Measurements from ENCODE around the gene GMCL1. TPM values are rescaled to one million over a fixed set of nuclear protein-coding genes. Genes with fewer than 3 reads are reported as not detected.

Gene GMCL1
- total RNA-seq, 1 experiment from 2014 or later: 13.2 TPM

DNA sequence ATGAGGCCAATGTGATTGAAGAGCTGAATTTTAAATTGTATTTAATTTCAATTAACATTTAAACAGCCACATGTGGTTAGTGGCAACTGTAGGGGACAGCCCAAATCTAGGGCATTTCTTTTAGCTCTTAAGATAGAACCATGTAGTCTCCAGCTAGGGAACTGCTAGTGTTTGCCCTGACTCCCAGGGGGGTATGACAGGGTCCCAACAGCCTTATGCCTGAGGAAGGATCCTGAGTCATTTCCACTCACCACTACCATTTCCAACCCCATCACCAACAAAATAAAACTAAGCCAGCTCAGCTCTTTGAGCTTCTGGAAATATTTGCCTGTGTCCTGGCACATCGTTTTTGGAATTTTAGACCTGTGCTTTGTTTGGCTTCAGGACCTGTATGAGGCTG, 13.7 kb upstream of the GMCL1 start:
- POLR2A ChIA-PET: no interaction called here
- intact Hi-C loops (cut with micrococcal nuclease; ENCODE audit: unreplicated experiment): loop anchor here (10.0 kb wide), 1 partner anchor 251 kb away; no protein-coding TSS in a partner anchor
- no peak for DNase-seq (ENCODE audit: low read depth, low spot score)

DNA sequence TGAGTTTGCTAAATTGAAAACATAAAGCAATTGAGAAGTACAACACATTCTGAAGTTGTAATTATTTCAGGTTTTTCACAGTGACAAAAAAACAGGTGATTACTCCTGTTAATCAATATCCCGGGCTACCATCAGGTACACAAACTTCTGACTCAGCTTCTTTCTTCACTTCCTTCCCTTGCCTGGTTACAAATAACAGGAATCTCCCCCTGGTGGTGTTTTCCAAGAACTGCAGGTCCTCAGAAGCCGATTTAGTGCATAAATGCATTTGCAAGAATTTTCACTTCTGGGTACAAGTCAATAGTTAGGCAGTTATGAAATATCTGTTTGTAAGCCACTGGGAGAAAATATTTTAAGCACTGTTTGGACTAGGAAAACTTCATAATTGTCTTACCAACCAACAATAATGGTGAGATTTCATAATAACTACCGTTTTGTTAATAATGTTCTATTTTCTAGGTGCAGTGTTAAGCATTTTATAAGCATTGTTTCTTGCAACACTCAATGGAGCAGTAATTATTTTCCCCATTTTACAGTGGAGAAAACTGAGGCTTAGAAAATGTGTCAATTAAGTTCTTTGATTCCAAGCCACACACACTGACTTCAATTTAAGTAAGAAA, 12.4 kb upstream of the GMCL1 start:
- intact Hi-C loops (cut with micrococcal nuclease; ENCODE audit: unreplicated experiment) (loop anchor here (1.0 to 10.0 kb wide), 2 partner anchors 93 to 252 kb away; no protein-coding TSS in a partner anchor), in situ Hi-C loops (cut with HindIII; ENCODE audit: low pct_unique_long_range_greater_than_20kb, low sequenced_read_pairs) (no loop called here)
- Histone ChIP-seq H3K4me3 (ENCODE audit: low read depth in 2 of 2, low read length in 2 of 2) (no peak overlapping the region), H3K4me1 (ENCODE audit: control insufficient read depth, insufficient read depth, low read length) (no peaks in the 10 kb centered on the region), H3K36me3 (ENCODE audit: control insufficient read depth, insufficient read depth, low read length) (peaks cover 7% of the 10 kb centered on the region; the same call in 1 of the 2 replicates), H3K9me3 (ENCODE audit: control insufficient read depth, insufficient read depth, low read depth, low read length) (no peaks in the 10 kb centered on the region), H3K27ac (ENCODE audit: low read length) (no peak overlapping the region), H3K27me3 (ENCODE audit: control insufficient read depth, insufficient read depth, low read length) (no peaks in the 10 kb centered on the region)
- ChIA-PET CTCF (interaction anchor here (0.6 to 5.8 kb wide), 3 partner anchors 73 to 92 kb away, joined by 3 to 89 read pairs (median 4); no protein-coding TSS in a partner anchor), POLR2A (no interaction called here)
- DNase-seq (ENCODE audit: low read depth, low spot score) (peak; percentile 75), ATAC-seq (peak; percentile 85; the same call in 1 of the 2 replicates)
- BruUV-seq (replicated peaks): no TSS peak
- no peak for TF ChIP-seq POLR2AphosphoS5 (IDR thresholded peaks at IDR 0.05; ENCODE audit: low read depth, low read length)
- TF ChIP-seq, protein P1, sequence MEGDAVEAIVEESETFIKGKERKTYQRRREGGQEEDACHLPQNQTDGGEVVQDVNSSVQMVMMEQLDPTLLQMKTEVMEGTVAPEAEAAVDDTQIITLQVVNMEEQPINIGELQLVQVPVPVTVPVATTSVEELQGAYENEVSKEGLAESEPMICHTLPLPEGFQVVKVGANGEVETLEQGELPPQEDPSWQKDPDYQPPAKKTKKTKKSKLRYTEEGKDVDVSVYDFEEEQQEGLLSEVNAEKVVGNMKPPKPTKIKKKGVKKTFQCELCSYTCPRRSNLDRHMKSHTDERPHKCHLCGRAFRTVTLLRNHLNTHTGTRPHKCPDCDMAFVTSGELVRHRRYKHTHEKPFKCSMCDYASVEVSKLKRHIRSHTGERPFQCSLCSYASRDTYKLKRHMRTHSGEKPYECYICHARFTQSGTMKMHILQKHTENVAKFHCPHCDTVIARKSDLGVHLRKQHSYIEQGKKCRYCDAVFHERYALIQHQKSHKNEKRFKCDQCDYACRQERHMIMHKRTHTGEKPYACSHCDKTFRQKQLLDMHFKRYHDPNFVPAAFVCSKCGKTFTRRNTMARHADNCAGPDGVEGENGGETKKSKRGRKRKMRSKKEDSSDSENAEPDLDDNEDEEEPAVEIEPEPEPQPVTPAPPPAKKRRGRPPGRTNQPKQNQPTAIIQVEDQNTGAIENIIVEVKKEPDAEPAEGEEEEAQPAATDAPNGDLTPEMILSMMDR (IDR thresholded peaks at IDR 0.05): peak; percentile 81; the same call in 1 of the 2 replicates
- TF ChIP-seq TCF7L2 (IDR thresholded peaks at IDR 0.05; ENCODE audit: low read depth, low read length): no peak

More for the DNA sequence above, 13.7 kb upstream of the GMCL1 start:
- BruUV-seq (replicated peaks): no TSS peak
- no peak for ATAC-seq
- peaks cover 9% of the 10 kb centered on the region; the same call in 1 of the 2 replicates for H3K36me3 ChIP-seq (ENCODE audit: control insufficient read depth, insufficient read depth, low read length)
- no peak overlapping the region for H3K27ac ChIP-seq (ENCODE audit: low read length)
- H3K4me1 ChIP-seq (ENCODE audit: control insufficient read depth, insufficient read depth, low read length): no peaks in the 10 kb centered on the region
- H3K27me3 ChIP-seq (ENCODE audit: control insufficient read depth, insufficient read depth, low read length): no peaks in the 10 kb centered on the region
- H3K4me3 ChIP-seq (ENCODE audit: low read depth in 2 of 2, low read length in 2 of 2): no peak overlapping the region
- in situ Hi-C loops (cut with HindIII; ENCODE audit: low pct_unique_long_range_greater_than_20kb, low sequenced_read_pairs): no loop called here
- TF ChIP-seq, protein P2, sequence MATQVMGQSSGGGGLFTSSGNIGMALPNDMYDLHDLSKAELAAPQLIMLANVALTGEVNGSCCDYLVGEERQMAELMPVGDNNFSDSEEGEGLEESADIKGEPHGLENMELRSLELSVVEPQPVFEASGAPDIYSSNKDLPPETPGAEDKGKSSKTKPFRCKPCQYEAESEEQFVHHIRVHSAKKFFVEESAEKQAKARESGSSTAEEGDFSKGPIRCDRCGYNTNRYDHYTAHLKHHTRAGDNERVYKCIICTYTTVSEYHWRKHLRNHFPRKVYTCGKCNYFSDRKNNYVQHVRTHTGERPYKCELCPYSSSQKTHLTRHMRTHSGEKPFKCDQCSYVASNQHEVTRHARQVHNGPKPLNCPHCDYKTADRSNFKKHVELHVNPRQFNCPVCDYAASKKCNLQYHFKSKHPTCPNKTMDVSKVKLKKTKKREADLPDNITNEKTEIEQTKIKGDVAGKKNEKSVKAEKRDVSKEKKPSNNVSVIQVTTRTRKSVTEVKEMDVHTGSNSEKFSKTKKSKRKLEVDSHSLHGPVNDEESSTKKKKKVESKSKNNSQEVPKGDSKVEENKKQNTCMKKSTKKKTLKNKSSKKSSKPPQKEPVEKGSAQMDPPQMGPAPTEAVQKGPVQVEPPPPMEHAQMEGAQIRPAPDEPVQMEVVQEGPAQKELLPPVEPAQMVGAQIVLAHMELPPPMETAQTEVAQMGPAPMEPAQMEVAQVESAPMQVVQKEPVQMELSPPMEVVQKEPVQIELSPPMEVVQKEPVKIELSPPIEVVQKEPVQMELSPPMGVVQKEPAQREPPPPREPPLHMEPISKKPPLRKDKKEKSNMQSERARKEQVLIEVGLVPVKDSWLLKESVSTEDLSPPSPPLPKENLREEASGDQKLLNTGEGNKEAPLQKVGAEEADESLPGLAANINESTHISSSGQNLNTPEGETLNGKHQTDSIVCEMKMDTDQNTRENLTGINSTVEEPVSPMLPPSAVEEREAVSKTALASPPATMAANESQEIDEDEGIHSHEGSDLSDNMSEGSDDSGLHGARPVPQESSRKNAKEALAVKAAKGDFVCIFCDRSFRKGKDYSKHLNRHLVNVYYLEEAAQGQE (IDR thresholded peaks at IDR 0.05; ENCODE audit: insufficient read depth in 1 of 2, low read depth in 2 of 2, low read length in 1 of 2): no peak
- TF ChIP-seq, protein P1 (IDR thresholded peaks at IDR 0.05): no peak
- TF ChIP-seq POLR2AphosphoS5 (IDR thresholded peaks at IDR 0.05; ENCODE audit: low read depth, low read length) (no peak), SIN3A (IDR thresholded peaks at IDR 0.05; ENCODE audit: borderline replicate concordance, insufficient read depth, low read depth, low read length) (no peak), TCF7L2 (IDR thresholded peaks at IDR 0.05; ENCODE audit: low read depth, low read length) (no peak)
- CTCF ChIA-PET: interaction anchor here (5.8 kb wide), 1 partner anchor 91 kb away, joined by 89 read pairs; no protein-coding TSS in a partner anchor
- no peaks in the 10 kb centered on the region for H3K9me3 ChIP-seq (ENCODE audit: control insufficient read depth, insufficient read depth, low read depth, low read length)

Measured in Panc1 (cell line).